ENCODE data around the gene C1orf122.
"Not testable (repeated sequence)": the region's sequence is repeated elsewhere in the genome, so short reads cannot be mapped to it uniquely, and the experiment has no call there.

C1orf122 gene

GRCh38 chr1:37807555-37808368 is at the start of gene C1orf122, which contains the start of gene YRDC:
Gene C1orf122 (plus strand): TSS chr1:37807790. CDS start chr1:37808405, 615 bp downstream.
Gene YRDC (minus strand): TSS chr1:37808208. CDS start chr1:37808180, 28 bp downstream.
- DNase-seq: peak; percentile 85 to 94

GRCh38 chr1:37759451-37759850 is 48.1 kb upstream of the C1orf122 start:
- no peak for DNase-seq

DNA sequence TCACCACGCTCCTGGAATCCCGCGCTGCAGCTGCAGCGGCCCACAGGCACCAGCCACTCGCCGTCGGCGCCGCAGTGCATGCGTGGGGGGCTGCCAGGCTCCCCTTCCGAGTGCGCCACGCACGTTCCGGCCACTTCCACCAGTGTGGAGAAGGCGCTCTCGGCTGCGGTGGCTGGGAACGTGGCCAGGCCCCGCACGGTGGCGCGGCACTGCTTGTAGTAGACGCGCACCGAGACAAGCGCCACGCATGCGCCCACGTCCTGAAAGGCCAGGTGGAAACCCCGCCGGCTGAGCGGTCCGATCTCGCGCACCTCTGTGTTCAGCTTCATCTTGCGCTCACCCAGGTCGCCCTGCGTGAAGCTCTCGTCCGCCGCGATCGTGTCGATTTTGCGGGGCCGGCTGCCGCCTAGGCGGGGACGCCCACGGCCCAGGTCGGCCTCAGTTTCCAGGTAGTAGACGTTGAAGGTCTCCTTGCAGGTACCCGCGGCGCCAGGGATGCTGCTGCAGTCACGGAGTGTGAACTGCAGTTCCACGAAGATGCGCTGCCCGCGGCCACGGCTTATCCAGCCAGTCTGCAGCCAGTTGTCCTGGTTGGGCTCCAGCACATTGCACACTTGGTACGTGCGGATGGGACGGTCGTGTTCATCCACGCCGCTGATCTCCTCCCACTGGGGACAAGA is 46.0 kb upstream of the C1orf122 start:
- no peak for DNase-seq

GRCh38 chr1:37762516-37762915 is 45.1 kb upstream of the C1orf122 start:
- no peak for DNase-seq

DNA sequence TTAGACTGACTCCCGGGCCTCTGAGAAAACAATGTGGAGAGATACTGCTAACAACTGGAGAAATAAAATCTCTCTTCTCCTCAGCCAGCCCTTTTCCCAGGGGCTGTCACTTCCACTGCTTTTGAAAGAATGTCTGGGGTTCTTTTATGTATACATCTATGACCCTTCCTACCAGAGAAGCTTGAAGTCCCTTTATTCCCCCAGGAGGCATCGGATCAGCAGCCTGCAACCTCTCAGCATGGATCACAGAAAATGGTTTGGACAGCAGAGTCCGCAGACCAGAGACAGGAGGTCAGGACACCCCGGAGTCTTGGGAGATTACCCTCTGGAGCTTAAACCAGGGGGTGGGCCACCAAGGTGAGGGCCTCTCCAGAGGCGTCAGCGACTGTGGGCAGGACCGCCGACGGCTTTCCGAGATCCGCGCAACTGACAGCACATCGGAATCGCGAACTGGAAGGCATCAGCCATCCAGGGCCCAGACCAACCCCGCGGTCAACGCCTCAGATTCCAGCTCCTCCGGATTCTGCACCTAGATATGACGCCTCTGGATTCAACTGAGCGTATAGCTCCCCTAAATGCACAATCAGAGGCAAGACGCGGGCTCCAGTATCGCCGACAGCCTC is 43.7 kb upstream of the C1orf122 start:
- DNase-seq: no peak

- DNase-seq: no peak
Observed at GRCh38 chr1:37764414-37764825, 43.2 kb upstream of the C1orf122 start.

DNA sequence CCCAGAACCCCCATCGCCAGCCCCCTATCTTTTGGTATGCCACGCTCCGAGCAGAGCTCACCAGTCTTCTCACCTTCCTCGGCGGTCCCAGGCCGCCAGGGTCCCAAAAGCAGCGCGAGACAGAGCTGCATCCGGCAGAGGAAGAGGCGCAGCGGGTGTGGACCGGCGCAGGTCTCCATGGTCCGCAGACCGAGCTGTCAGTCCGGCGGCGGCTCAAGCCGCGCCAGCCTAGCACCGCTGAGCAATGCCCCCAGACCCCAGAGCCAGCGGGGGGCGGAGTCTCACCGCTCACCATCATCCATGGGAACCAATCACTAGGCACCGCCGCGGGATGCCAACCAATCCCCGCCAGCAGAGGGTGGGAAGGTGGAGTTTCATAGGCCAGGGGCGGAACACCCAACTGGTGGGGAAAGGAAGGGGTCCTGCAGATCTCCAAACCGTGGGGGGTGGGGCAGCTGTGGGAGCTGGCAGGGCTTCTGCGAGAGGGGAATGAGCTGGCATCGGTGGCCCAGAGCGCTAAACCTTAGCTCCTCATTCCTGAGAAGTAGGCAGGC is 42.6 kb upstream of the C1orf122 start, which contains the start of gene EPHA10:
EPHA10 (minus strand) TSS at position 233 of the 554 bp plus-strand sequence; CDS start at position 179, 54 bp downstream.
- DNase-seq: peak; percentile 14 to 18

GRCh38 chr1:37765916-37766664 is 41.5 kb upstream of the C1orf122 start:
- peak; percentile 33 to 48 for DNase-seq

GRCh38 chr1:37767488-37767887 is 40.1 kb upstream of the C1orf122 start:
- DNase-seq: no peak

- DNase-seq: not testable (repeated sequence)
Observed at GRCh38 chr1:37771440-37771839, 36.1 kb upstream of the C1orf122 start.

DNA sequence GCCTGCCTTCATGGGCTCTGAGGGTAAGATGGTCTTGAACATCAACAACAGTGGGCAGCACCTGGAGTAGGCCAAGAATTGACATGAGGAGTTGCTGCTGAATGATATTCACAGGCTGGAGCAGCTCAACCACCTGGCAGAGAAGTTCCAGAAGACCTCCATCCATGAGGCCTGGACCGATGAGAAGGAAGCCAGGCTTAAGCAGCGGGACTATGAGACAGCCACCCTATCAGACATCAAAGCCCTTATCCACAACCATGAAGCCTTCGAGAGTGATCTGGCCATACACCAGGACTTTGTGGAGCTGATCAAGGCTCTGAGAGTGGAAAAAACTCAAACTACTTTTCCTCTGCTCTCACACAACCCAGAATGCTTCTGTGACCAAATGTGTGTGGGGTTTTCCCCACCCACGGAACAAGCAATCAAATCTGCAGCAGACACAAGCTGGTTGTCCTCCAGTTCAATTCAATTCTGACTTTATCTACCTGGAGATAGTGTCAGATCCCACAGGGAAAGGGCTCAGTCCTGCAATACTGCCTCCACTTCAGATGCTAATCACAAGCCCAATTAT is 30.6 kb upstream of the C1orf122 start:
- no peak for DNase-seq

- DNase-seq: no peak
Observed at GRCh38 chr1:37778654-37779053, 28.9 kb upstream of the C1orf122 start.

GRCh38 chr1:37782491-37782890 is 25.1 kb upstream of the C1orf122 start:
- no peak for DNase-seq

DNA sequence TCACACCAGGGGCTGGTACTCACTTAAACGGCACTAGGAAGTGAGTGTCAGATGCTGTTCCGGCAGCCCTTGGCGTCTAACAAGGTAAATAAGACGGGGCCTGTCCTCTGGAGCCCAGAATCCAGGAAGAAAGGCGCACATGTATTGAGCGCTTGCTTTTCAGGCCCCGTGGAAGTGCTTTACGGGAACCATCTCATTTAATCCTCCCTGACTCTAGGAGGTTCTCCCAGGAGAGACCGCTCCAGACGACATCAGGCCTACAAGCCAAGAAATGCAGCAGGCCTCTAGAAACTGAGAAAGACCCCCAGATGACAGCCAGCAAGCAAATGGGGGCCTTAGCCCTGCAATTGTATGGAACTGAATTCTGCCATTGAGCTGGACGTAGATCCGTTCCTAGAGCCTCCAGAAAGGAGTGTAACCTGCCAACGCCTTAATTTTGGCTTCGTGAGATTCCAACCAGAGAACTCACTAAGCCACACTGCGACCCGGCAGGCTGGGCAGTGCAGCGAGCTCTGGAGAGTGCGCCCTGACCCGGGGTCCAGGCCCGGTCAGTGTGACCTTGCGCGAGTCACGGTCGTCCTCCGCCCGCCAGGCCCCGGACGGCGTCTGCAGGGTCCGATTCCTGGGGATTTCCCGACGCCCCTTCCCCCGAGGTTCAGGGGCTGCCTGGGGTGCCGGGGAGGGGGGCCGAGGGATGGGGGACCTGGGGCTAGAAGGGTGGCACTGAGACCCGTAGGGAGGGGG is 14.5 kb upstream of the C1orf122 start:
- no peak for DNase-seq

GRCh38 chr1:37793773-37794371 is 13.7 kb upstream of the C1orf122 start, which contains the start of gene MANEAL:
Gene MANEAL (plus strand): TSS chr1:37793847. CDS start chr1:37794183, 336 bp downstream.
- DNase-seq: peak in 1 of 2 experiments; percentile 62

GRCh38 chr1:37794372-37795339 is 12.9 kb upstream of the C1orf122 start:
- peak; percentile 12 to 13 for DNase-seq

- DNase-seq: peak in 1 of 2 experiments; percentile 18
Observed at GRCh38 chr1:37795340-37796125, 12.1 kb upstream of the C1orf122 start.

DNA sequence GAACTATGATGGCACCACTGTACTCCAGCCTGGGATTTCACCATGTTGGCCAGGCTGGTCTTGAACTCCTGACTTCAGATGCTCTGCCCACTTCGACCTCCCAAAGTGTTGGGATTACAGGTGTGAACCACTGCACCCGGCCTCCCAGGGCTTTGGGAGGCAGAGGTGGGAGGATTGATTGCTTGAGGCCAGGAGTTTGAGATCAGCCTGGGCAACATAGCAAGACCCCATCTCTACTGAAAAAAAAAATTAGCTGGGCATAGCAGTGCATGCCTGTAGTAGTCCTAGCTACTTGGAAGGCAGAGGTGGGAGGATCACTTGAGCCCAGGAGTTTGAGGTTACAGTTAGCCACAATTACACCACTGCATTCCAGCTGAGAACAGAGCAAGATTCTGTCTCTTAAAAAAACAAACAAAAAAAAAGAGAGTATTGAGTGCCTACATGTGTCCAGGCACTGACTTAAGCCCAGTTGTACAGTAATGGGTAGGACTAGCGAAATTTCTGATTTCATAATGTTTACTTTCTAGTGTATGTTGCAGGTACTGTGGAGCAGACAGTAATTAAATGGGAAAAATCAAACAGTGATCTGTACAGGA is 9.7 kb upstream of the C1orf122 start:
- no peak for DNase-seq
